Measurements from ENCODE around the gene HMGCR. TPM values are rescaled to one million over a fixed set of nuclear protein-coding genes. Genes with fewer than 3 reads are reported as not detected.

HMGCR gene
- total RNA-seq, 1 donor from 2014 or later, result 4.9 TPM

- intact Hi-C loops (cut with DNase I), result no loop called here
- no peak for TF ChIP-seq CTCF (IDR thresholded peaks at IDR 0.05)
Measured at GRCh38 chr5:75342836-75343235, 5.8 kb downstream of the HMGCR start.

GRCh38 chr5:75348241-75348640 is 11.2 kb downstream of the HMGCR start:
- intact Hi-C loops (cut with DNase I), result no loop called here
- Histone ChIP-seq H3K4me1 (no peaks in the 10 kb centered on the region), H3K27ac (no peak overlapping the region), H3K27me3 (no peaks in the 10 kb centered on the region), H3K4me3 (no peak overlapping the region), H3K9me3 (no peaks in the 10 kb centered on the region), H3K36me3 (peaks cover 58 to 76% of the 10 kb centered on the region in 2 donors)
- DNase-seq (ENCODE audit: low spot score in 2 of 2), result no peak
- TF ChIP-seq CTCF (IDR thresholded peaks at IDR 0.05), result no peak

More at GRCh38 chr5:75342836-75343235, 5.8 kb downstream of the HMGCR start:
- H3K27me3 ChIP-seq, result no peaks in the 10 kb centered on the region
- no peaks in the 10 kb centered on the region for H3K9me3 ChIP-seq
- peaks cover 0 to 2% of the 10 kb centered on the region in 2 donors for H3K4me1 ChIP-seq
- DNase-seq (ENCODE audit: low spot score in 2 of 2), result no peak
- no peak overlapping the region for H3K4me3 ChIP-seq
- H3K36me3 ChIP-seq, result peaks cover 21 to 31% of the 10 kb centered on the region in 2 donors
- no peak overlapping the region for H3K27ac ChIP-seq

GRCh38 chr5:75349663-75350062 is 12.6 kb downstream of the HMGCR start:
- Histone ChIP-seq H3K9me3 (no peaks in the 10 kb centered on the region), H3K36me3 (peaks cover 61 to 81% of the 10 kb centered on the region in 2 donors), H3K27ac (no peak overlapping the region), H3K27me3 (no peaks in the 10 kb centered on the region), H3K4me1 (no peaks in the 10 kb centered on the region), H3K4me3 (no peak overlapping the region)
- DNase-seq (ENCODE audit: low spot score in 2 of 2), result no peak
- no peak for TF ChIP-seq CTCF (IDR thresholded peaks at IDR 0.05)
- intact Hi-C loops (cut with DNase I), result no loop called here

- Histone ChIP-seq H3K27me3 (no peaks in the 10 kb centered on the region), H3K4me1 (no peaks in the 10 kb centered on the region), H3K4me3 (no peak overlapping the region), H3K27ac (no peak overlapping the region), H3K36me3 (peaks cover 61 to 81% of the 10 kb centered on the region in 2 donors), H3K9me3 (no peaks in the 10 kb centered on the region)
- DNase-seq (ENCODE audit: low spot score in 2 of 2), result no peak
- intact Hi-C loops (cut with DNase I), result no loop called here
- TF ChIP-seq CTCF (IDR thresholded peaks at IDR 0.05), result no peak
Measured at GRCh38 chr5:75351139-75351926, 14.3 kb downstream of the HMGCR start.

GRCh38 chr5:75355236-75355635 is 18.2 kb downstream of the HMGCR start:
- intact Hi-C loops (cut with DNase I), result no loop called here
- Histone ChIP-seq H3K36me3 (peaks cover 63 to 88% of the 10 kb centered on the region in 2 donors), H3K4me1 (no peaks in the 10 kb centered on the region), H3K9me3 (no peaks in the 10 kb centered on the region), H3K27ac (no peak overlapping the region), H3K4me3 (no peak overlapping the region), H3K27me3 (no peaks in the 10 kb centered on the region)
- DNase-seq (ENCODE audit: low spot score in 2 of 2), result no peak
- TF ChIP-seq CTCF (IDR thresholded peaks at IDR 0.05), result no peak

Measured in ascending aorta (tissue), 2 donors.